ENCODE results near the gene PTPRK. TPM values are rescaled to one million over a fixed set of nuclear protein-coding genes. Genes with fewer than 3 reads are reported as not detected.

The PTPRK gene
- total RNA-seq, 1 experiment from 2014 or later, result 34.2 TPM

DNA sequence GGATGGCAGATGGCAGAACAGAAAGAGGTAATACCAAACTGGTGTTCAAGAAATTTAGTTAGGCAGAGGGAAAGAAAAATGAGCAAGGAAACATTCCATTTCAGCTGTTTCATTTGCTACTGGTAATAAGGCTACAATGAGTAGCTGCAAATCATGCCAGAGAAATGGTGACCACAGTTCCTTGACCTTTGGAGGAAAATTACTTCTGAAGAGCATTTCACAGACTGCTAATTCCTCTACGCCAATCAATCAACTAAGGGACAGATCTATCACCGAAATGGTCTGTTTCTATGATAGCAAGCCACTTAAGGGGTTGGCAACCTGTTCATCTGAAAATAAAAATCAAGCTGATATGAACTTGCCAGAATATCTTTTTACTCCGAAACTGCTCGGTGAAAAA is 119.5 kb downstream of the PTPRK start (continued):
- TF ChIP-seq ZBTB33 (IDR thresholded peaks at IDR 0.05; ENCODE audit: extremely low read depth, insufficient replicate concordance, low read length), result no peak

- H4K20me1 ChIP-seq (ENCODE audit: insufficient read depth), result no peaks in the 10 kb centered on the region
- H3K4me1 ChIP-seq (ENCODE audit: control insufficient read depth in 1 of 2, insufficient read depth in 2 of 2, low read length in 2 of 2), result no peaks in the 10 kb centered on the region
- H3K4me3 ChIP-seq (replicated peaks in 1 of 2; ENCODE audit: low read depth in 1 of 2, low read length in 2 of 2), result no peak overlapping the region
- H2AFZ ChIP-seq (ENCODE audit: low read depth, low read length, poor library complexity, severe bottlenecking), result no peak overlapping the region
- no peak for DNase-seq (ENCODE audit: low read depth, low spot score)
- TF ChIP-seq SRF (IDR thresholded peaks at IDR 0.05; ENCODE audit: low read depth) (no peak), CTCF (IDR thresholded peaks at IDR 0.05 in 2 of 3, conservative IDR thresholded peaks at IDR 0.05 in 1 of 3; ENCODE audit: borderline replicate concordance in 1 of 3, insufficient read depth in 1 of 3, low read depth in 2 of 3, low read length in 2 of 3) (no peak)
- H3K36me3 ChIP-seq (ENCODE audit: control insufficient read depth in 1 of 2, insufficient read depth in 2 of 2, low read length in 2 of 2), result no peaks in the 10 kb centered on the region
- no peak overlapping the region for H3K27ac ChIP-seq (ENCODE audit: low read depth, low read length)
- H3K9me2 ChIP-seq (ENCODE audit: insufficient read depth), result no peaks in the 10 kb centered on the region
- ChIA-PET RAD21 (ENCODE audit: low non-redundant PET in 1 of 2, low total read pairs in 2 of 2, uncharacterized antibody in 2 of 2, unreplicated experiment in 2 of 2) (no interaction called here), CTCF (no interaction called here), POLR2A (no interaction called here)
- no peaks in the 10 kb centered on the region for H3K79me2 ChIP-seq (ENCODE audit: insufficient read depth, low read length)
- no peak for ATAC-seq
- H3K9ac ChIP-seq (ENCODE audit: low read length), result no peak overlapping the region
- H3K9me3 ChIP-seq (ENCODE audit: control insufficient read depth in 1 of 2, insufficient read depth in 1 of 2, low read depth in 1 of 2, low read length in 2 of 2), result no peaks in the 10 kb centered on the region
- BruUV-seq (replicated peaks), result no TSS peak
- no peaks in the 10 kb centered on the region for H3K27me3 ChIP-seq (ENCODE audit: insufficient read depth, low read length)
- H3K4me2 ChIP-seq (ENCODE audit: low read length), result no peak overlapping the region
- intact Hi-C loops (cut with micrococcal nuclease), result no loop called here
Measured at GRCh38 chr6:128397996-128398395, 122.4 kb downstream of the PTPRK start.
